HG02938 (cell line): ENCODE results near the gene PTPN1.
"Not testable (repeated sequence)": the region's sequence is repeated elsewhere in the genome, so short reads cannot be mapped to it uniquely, and the experiment has no call there.

Experiments used
- ATAC-seq: cut with Tn5 transposase; IDR thresholded peaks from one replicate; pipeline ENCODE4 v1.9.1; 2021; ENCODE audit warnings: mild to moderate bottlenecking, moderate library complexity; ENCODE audit not compliant: unreplicated experiment

PTPN1 gene

GRCh38 chr20:50587291-50587961 lies 77.2 kb downstream of the PTPN1 start:
- ATAC-seq, result no peak

- no peak for ATAC-seq
These were observed 78.0 kb downstream of the PTPN1 start for GRCh38 chr20:50588034-50588736.

- no peak for ATAC-seq
These were observed 79.6 kb downstream of the PTPN1 start for GRCh38 chr20:50589548-50590347.

GRCh38 chr20:50590348-50590664 lies 80.1 kb downstream of the PTPN1 start:
- no peak for ATAC-seq

GRCh38 chr20:50591233-50591852 lies 81.2 kb downstream of the PTPN1 start:
- no peak for ATAC-seq

GRCh38 chr20:50592282-50593004 lies 82.3 kb downstream of the PTPN1 start:
- no peak for ATAC-seq

GRCh38 chr20:50593005-50593335 lies 82.8 kb downstream of the PTPN1 start:
- ATAC-seq, result no peak

GRCh38 chr20:50594231-50594590 lies 84.0 kb downstream of the PTPN1 start:
- no peak for ATAC-seq

- no peak for ATAC-seq
These were observed 84.6 kb downstream of the PTPN1 start for GRCh38 chr20:50594591-50595432.

- no peak for ATAC-seq
These were observed 85.3 kb downstream of the PTPN1 start for GRCh38 chr20:50595433-50595895.

- ATAC-seq, result no peak
These were observed 86.0 kb downstream of the PTPN1 start for GRCh38 chr20:50595988-50596693.

GRCh38 chr20:50596694-50597021 lies 86.5 kb downstream of the PTPN1 start:
- no peak for ATAC-seq

GRCh38 chr20:50597406-50597969 lies 87.3 kb downstream of the PTPN1 start:
- ATAC-seq, result no peak

GRCh38 chr20:50598074-50598473 lies 87.9 kb downstream of the PTPN1 start:
- no peak for ATAC-seq

- ATAC-seq, result not testable (repeated sequence)
These were observed 88.6 kb downstream of the PTPN1 start for GRCh38 chr20:50598768-50599167.

- ATAC-seq, result no peak
These were observed 90.2 kb downstream of the PTPN1 start for GRCh38 chr20:50600281-50600895.

- no peak for ATAC-seq
These were observed 91.6 kb downstream of the PTPN1 start for GRCh38 chr20:50601511-50602431.
